Measurements from ENCODE around the gene KRT34.
"Not testable (repeated sequence)": the region's sequence is repeated elsewhere in the genome, so short reads cannot be mapped to it uniquely, and the experiment has no call there.

The KRT34 gene

DNA sequence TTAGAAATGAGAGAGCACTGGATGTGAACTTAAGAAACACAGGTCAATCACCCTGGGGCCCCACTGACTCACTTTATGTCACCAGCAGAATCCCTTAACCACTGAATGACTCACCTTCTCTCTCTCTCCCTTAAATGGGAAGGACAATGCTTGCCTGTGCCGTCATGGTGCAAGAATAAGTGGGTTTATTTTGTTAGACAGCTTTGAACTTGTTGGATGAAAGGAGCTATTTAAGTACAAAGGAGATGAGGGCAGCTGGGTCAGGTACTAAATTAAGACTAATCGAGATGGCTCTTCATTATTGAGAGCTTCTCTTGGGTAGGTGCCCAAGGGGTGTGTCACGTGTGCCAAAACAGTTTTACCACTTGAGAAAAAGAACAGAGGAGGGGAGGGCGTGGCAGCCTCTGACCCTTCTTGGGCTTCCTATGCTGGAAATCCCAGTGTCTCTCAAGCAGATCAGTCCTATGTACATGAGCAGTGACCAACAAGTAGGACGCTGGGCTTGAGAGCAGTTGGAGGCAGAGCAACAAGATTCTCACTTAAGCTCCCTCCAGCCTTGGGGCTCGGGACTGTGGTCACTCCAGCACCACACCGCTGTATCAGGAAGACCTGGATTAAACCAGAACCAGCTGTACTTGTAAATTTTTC is 22.0 kb upstream of the KRT34 start:
- no peak for DNase-seq

DNA sequence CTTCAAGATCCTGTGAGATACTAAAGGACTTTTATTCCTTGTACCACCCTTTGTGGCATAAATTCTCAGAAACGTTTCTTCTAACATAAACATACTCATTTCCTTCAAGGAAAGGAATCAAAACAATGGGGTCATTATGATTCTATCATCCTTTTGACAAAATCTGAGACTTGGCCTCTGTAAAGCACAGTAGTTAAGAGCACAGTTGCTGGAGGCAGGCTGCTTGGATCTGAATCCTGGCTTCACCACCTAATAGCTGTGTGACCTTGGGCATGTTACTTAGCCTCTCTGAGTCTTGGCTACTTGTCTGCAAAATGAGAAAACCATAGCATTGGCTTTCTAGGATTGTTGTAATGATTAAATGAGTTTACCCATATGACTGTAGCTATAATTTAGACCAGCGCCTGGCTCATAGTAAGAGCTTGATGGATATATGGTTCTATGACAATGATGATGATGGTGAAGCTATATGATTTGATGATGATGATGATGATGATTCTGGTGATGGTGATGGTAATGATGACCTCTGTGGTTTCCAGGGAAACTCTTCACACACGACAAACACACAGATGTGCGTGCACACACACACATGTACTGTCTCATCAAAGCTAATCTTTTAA is 21.4 kb upstream of the KRT34 start:
- no peak for DNase-seq

GRCh38 chr17:41402161-41402560 is 20.1 kb upstream of the KRT34 start:
- DNase-seq: no peak

DNA sequence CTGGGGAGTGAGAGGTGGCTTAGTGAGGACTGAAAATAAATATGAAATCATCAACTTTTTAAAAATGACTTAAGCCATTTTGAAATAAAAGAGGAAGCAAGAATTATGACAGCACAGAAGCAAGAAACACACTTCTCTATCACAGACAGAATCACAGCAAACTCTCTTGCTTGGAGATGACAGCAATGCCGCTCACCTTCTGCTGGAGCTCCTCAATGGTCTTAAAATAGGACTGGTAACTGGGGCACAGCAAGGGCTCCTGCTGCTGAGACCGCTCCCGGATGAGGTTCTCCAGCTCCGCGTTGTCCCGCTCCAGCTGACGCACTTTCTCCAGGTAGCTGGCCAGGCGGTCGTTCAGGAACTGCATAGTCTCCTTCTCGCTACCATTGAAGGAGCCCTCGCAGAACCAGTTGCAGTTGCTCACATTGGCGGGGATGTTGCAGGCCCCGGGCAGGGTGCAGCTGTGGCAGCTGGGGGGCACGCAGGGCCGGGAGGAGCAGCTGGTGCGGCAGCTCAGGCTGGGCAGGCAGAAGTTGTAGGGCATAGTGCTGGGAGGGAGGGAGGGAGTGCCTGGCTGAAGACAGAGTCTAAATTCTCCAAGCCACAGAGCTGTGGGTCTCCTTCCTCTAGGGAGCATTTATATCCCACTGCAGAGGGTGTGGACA is 15.0 kb upstream of the KRT34 start, which contains the start of gene KRT31:
TSS of gene KRT31 (minus strand) at position 613 of the 665 bp plus-strand sequence. CDS start at position 544, 69 bp downstream.
- no peak for DNase-seq

DNA sequence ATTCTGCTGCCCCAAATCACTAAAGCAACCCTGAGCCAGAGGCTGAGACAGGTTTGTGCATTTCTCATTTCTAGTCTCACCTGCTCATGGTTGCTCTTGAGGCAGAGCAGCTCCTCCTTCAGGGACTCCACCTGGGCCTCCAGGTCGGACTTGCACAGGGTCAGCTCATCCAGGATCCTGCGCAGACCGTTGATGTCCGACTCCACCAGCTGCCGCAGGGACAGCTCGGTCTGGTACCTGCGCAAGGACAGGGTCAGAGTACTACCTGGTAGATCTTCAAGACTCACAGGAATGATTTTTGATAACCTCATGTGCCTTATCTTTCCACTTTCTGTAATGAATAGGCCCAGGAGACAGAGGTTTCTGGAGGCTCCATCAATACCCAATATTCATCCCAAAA is 14.2 kb upstream of the KRT34 start:
- DNase-seq: no peak

DNA sequence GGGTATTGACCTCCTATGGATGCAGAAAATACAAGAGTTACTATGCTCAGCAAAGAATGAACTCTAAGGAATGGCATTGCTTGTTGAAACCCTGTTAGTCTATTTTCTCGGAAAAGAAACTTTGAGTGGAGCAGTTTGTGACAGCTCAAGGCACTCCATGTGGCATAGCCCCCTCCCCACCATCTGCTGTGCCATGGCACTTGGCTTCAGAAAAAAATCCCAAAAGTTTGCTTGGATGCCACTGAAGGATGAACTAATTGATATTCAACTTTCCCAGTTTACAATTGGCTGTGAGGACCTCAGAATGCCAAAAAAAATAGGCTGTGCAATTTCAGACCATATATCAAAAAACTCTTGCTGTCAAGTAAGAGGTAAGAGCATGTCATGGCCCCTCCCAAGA is 13.5 kb upstream of the KRT34 start:
- no peak for DNase-seq

DNA sequence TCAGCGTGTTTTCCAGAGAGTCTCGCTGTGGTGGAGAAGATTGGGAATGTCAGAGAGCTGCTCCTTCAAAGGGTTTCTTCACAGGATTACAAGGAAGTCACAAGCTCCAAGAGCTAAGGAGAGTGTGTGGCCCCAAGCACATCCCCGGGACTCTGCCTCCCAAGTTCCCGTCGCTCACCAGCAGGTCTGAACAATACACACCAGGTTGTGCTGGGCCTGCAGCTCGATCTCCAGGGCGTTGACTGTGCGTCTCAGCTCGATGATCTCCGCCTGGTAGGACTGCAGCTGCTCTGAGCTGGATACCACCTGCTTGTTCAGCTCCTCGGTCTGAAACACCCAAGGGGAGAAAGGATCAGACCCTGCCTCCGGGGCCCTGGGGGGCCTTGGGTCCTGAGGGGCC is 12.9 kb upstream of the KRT34 start:
- DNase-seq: not testable (repeated sequence)

GRCh38 chr17:41394254-41394996 is 12.3 kb upstream of the KRT34 start:
- DNase-seq: no peak

DNA sequence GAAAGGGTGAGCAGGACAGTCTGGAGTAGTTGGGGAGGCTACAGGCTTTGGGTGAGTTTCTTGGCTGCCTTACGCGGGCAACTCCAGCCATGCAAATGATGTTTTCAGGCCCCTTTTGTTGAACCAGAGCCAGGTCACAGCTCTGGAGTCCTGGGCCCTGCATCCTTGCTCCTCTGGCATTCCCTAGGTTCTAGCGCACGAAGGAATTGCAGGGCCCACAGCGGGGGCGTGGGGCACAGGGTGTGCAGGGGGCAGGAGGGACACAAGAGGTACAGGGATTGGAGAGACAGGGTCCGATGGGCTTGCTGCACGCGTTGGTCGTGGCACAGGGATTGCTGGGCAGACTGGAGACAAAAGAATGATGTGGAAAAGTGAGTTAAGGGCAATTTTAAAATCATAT is 11.7 kb upstream of the KRT34 start:
- no peak for DNase-seq

DNA sequence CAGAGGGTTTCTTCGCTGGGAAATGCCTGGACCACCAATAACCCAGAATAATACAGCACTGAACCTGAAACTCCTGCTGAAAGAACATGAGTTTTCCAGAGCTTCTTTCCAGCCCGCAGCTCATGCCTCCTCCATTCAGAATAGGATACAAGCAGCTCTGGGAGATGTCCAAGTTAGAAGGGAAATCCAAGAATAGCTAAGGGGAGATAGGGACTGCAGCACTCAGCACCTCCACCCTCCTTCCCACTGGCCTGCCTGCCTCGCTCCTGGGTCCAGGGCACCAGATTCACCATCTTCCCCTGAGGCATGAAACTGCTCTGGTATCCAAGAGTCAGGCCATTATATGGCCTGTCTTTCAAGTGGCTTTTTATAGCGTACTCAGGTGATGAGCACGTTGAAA is 11.2 kb upstream of the KRT34 start:
- DNase-seq: no peak

GRCh38 chr17:41392278-41392677 is 10.2 kb upstream of the KRT34 start:
- no peak for DNase-seq

DNA sequence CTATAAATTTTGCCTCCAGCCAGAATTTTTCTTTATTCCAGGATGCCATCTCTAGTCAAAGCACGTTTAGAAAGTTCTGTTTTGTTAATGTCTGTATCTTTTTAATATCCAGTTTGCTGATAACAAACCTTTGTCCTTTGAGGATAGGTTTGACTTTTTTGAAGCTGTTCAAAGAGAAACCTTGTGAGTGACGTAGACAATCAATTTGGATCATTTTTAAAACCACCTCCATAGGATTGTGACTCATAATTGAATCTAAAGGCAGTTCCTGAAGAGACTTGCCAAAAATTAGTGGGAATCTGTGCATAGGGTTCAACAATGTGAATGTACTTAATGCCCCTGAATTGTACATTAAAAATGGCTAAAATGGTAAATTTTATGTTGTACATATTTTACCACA is 9.4 kb upstream of the KRT34 start:
- DNase-seq: no peak

- no peak for DNase-seq
These were observed 8.4 kb upstream of the KRT34 start for GRCh38 chr17:41390411-41390938.

DNA sequence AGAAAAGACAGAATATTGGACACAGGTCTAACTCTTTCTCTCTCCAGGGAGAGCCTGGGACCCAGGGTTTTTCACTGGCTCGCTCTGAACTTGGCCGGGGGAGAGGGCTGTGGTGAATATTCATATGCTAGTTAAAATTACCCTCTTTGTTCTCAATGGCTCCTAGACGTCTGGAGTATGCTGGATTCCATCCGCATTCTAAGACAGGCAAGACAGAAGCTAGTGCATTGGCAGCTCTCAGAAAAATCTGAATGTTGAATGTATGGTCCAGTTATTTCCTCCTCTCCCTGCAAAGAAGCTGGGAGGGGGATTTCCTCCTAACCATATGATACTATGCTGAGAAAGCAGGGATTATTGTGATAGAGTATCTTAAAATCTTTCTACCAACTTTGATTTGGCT is 5.6 kb upstream of the KRT34 start:
- no peak for DNase-seq

DNA sequence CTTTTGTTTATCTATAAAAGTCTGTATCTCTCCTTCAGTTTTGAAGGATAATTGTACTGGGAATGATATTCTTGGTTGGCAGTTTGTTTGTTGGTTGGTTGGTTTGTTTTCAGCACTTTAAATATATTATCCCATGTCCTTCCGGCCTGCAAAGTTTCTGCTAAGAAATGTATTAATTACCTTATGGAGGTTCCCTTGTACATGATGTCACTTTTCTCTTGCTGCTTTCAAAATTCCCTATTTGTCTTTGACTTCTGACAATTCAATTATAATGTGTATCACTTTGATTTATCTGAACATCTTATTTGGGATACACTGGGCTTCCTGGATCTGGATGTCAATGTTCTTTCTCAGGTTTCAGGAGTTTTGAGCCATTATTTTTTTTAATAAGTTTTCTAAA is 4.1 kb upstream of the KRT34 start:
- no peak for DNase-seq

GRCh38 chr17:41383690-41384089 is 1.6 kb upstream of the KRT34 start:
- DNase-seq: no peak

DNA sequence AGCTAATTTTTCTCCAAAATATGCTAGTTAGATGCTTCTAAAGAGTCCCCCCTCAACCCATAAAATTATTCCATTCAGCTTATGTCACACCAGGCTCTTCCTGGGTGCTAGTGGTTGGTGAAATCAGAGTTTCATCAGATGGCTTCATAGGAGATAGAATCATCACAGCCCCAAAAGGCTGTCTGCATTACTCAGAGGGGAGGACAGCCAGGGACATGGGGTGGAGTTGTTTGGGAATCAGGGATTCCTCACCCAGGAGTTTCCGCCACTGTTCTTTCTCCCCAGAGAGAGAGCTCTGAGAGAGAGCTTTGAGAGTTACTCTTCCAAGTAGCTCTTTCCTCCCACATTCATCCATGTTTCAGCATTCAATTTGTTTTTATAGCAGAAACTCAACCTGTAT is 288 bp upstream of the KRT34 start:
- no peak for DNase-seq

- DNase-seq: not testable (repeated sequence)
These were observed 2.0 kb downstream of the KRT34 start for GRCh38 chr17:41380091-41380490.

DNA sequence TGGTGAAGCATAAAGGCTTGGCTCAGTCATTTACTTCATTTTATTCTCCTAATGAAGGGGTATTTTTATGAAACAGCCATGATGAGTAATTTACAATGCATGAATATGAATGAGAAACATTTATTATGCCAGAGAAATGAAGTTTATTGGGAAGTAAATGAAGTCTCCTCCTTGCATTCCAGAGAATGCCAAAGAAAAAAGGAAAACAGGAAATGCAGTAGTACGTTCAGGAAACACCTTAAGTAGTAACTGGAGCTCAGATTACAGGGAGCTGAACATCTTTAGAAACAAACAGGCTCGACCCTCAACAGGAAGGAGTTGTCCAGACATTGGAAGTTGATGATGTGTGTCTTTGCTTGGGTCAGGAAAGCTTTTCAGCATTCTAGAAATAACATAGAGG is 4.6 kb downstream of the KRT34 start:
- no peak for DNase-seq

GRCh38 chr17:41369713-41370112 is 12.4 kb downstream of the KRT34 start, which contains the start of gene KRT33B:
KRT33B (minus strand) TSS chr17:41369813; CDS start chr17:41369750, 63 bp downstream.
- no peak for DNase-seq

DNA sequence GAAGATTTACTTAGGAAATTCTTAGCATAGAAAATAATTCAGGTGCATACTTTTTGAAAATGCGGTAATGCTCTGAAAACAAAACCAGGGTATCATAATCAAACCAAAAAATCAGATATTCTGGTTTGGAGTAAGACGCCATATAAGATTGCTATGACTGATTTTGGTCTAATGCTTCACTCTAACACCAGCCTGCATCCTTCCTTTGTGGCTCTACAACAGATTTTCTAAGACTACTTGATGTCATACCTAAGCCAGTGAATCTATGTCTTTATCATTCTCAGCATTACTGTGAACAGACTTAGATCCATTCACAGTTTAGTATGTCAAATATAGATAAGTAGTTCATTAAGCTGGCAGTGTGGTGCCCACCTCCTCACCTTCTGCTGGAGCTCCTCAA is 13.1 kb downstream of the KRT34 start:
- no peak for DNase-seq

GRCh38 chr17:41367426-41368075 is 14.6 kb downstream of the KRT34 start:
- no peak for DNase-seq
